ENCODE results near the gene SALL2. TPM values are rescaled to one million over a fixed set of nuclear protein-coding genes. Genes with fewer than 3 reads are reported as not detected.

The SALL2 gene
- total RNA-seq, 1 donor from 2014 or later, result 4.9 TPM

DNA sequence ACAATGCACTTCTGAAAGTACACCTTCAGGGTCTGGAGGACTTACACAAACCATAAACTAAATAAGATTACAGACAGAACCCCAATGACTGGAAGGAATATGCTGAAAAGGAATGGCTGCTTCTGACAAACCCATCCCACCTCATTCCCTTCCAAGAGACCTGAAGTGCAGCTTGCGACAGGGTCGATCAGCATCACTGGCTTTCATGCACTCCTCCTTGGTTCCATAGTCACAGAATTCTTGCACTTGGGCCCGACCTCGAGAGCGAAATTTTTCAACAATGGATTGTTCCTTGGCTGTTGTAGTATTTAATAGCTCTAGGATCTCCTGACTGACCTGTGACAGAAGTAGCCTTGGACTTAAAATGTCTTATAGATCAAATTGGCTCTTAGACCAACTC lies 24.6 kb downstream of the SALL2 start:
- intact Hi-C loops (cut with DNase I), result no loop called here
- no peak for DNase-seq (ENCODE audit: missing footprints)
- no peak for ATAC-seq

DNA sequence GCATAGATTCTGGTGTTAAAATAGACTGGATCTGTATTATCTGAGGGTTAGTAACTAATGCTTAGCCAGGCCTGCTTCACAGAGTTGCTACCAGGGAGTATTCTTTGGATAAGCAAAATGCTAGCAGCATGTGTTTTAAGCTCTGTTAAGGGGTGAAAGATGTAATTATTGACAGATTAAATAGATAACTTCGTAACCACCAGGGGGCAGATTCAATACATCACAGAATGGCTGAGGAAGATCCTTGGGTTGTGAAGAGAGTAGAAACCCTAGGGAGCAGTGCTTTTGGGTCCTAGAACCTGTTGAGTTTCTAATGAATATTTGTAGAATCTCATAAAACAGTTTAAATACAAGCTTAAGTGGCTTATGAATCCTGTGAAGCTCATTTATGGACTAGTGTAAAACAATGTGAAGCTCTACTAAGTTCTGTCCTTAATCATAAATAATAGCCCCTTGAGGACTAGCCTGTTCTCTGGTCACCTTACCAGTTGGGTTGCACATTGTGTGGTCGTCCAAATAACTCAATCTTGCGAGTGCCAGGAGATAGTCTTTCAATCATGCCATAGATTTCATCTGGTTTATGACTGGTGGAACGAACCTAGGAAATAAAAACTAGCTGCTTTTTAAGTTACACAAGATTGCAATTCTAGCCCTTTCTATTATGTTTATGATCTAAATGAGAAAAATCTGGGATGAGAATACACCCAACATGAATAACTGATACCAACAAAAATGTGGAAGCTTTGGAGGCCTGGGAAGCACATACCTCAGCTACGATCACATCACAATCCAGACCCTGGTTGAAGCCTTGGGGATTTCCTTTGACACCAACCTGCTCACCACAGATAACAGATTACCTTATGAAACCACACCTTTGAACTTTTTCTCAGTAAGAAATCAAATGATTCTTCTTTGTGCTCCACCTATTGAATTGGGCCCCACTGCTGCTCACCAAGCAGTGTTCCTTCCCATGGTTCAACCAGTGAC lies 27.3 kb downstream of the SALL2 start:
- no peak for DNase-seq (ENCODE audit: missing footprints)
- no peak for ATAC-seq
- intact Hi-C loops (cut with DNase I), result no loop called here

DNA sequence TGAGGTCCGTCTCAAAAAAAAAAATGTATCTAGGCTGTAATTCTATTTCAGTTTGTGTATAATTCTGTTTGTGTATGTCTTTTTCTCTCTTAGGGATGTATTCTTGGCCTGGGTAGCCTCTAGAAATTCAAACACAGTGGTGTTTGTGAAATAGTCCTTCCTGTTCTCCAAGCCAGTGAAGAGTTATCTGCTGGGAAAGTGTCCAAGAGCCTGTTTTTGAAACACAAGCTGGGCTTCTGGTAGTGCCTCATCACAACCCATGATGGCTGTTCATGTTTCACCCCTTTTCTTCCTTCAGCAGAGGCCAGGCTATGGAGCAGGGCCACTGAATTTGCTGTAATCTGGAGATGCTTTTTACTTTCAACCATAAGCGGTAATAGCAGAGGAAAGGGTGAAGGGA lies 29.7 kb downstream of the SALL2 start:
- intact Hi-C loops (cut with DNase I), result no loop called here
- ATAC-seq, result no peak
- DNase-seq (ENCODE audit: missing footprints), result no peak

DNA sequence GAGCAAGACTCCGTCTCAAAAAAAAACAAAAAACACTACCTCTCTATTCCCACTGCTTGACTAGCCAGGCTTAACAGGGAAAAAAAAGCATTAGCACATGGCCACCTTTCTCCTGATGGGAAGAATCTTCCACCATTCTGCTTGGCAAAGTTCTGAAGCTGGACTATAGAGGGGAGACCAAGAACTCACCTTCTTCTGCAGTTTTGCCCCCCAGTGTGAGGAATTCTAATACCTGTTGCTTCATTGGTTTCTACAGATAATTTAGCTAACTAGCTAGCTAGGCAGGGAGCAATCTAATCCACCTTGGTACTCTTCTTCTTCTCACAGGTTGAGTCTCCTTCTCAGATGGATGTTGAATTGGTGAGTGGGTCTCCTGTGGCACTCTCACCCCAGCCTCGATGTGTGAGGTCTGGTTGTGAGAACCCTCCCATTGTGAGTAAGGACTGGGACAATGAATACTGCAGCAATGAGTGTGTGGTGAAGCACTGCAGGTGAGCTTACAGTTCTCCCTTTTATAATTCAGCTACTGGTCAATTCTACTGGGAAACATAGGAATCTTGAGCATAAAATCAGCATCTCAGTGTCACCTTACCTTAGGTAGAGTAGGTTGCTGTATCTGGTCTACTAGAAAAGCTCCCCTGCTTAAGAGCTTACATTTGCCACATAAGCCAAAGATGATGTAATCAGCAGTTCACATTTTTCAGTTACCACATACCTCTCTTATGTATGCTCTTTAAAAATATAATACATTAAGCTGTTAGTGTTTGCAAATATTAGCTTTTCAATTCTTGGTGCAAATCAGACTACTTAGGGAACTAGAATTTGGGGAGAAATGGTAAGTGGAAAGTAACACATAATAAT lies 31.0 kb downstream of the SALL2 start:
- ATAC-seq (no peak), DNase-seq (ENCODE audit: missing footprints) (no peak)
- intact Hi-C loops (cut with DNase I), result no loop called here

DNA sequence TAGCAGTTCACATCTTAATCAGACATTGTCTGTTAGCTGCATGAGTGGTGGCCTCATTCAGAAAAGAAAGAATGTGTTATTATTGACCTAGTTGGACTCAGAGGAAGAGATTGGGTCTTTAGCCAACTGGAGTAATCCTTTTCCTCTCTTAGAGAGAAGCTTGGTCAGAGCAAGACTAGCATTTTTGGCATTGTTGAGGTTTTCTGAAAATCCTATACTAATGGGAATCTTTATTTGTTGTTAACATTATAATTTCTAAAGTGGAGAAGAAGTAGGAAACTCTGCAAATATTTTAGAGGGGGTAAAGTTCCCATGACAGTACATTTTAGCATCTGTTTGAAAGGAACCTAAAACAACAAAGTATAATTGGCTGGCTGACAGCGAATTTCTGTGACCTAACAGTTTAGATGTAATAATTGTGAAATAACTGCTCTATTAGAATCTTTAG lies 39.5 kb downstream of the SALL2 start:
- DNase-seq (ENCODE audit: missing footprints), result no peak
- ATAC-seq, result no peak
- intact Hi-C loops (cut with DNase I), result no loop called here

DNA sequence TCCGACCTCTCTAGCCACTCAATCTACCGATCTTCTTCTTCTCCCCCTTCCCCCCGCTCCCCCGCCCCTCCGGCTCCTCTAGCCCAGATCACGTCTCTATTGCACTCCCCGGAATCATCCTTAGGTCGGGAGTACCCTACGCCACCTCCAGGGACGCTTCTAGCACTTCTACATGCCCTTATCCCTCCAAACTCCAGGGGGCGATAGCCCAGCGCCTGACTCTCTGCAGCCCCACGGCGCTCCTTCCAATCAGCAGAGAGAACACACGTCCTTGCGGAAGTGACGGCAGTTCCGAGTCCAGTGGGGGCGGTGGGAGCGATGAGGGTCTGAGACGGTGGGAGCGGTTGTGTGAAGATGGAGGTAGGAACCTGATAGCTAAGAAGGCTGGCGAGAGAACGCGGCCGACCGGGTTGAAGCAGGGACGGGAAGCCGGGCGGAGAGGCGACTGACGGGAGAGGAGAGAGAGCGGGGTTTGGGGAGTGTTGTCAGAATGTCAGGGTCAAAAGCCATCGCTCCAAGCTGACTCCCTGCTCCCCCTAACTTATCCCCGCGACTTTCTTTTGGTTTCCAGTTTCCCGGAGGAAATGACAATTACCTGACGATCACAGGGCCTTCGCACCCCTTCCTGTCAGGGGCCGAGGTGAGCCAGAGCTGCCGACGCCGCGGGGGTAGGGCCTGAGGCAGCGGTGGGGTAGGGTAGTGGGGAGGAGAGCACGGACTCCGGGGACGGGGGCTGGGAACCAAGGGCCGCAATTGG lies 49.0 kb downstream of the SALL2 start, which contains the start of the genes RAB2B and TOX4:
Gene RAB2B, minus strand, starts transcription at position 35 of the 757 bp plus-strand sequence. CDS start 87 bp downstream, outside the sequence.
Gene TOX4, plus strand, starts transcription at position 271 of the 757 bp plus-strand sequence. Its CDS starts 84 bp downstream, at position 355.
- DNase-seq (ENCODE audit: missing footprints) (peak; percentile 96), ATAC-seq (peak; percentile 100)
- intact Hi-C loops (cut with DNase I), result loop anchor here (1.0 to 2.0 kb wide), 3 partner anchors 21 to 92 kb away; partner anchors contain the start of genes CHD8, METTL3 and SUPT16H

DNA sequence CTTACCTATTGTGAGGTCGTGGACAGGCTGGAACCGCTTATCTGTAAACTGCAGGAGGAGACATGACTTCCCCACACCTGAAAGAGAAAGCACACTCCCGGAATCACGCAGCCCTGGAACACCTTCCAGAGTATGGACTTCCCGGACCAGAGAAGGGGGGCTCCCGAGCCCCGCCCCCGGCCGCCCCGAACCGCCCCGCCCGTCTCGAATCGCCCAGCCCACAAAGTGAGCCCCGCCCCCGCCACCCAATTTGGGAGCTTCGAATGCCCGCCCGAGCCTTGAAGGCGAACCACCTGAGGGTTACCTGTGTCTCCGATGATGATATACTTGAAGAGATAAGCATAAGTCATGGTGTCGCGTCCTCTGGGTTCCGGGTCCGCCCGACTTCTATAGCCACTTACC lies 49.6 kb downstream of the SALL2 start:
- DNase-seq (ENCODE audit: missing footprints) (no peak), ATAC-seq (peak; percentile 87)
- intact Hi-C loops (cut with DNase I), result loop anchor here (1.0 to 2.0 kb wide), 2 partner anchors 20 to 92 kb away; partner anchors contain the start of genes CHD8 and SUPT16H

DNA sequence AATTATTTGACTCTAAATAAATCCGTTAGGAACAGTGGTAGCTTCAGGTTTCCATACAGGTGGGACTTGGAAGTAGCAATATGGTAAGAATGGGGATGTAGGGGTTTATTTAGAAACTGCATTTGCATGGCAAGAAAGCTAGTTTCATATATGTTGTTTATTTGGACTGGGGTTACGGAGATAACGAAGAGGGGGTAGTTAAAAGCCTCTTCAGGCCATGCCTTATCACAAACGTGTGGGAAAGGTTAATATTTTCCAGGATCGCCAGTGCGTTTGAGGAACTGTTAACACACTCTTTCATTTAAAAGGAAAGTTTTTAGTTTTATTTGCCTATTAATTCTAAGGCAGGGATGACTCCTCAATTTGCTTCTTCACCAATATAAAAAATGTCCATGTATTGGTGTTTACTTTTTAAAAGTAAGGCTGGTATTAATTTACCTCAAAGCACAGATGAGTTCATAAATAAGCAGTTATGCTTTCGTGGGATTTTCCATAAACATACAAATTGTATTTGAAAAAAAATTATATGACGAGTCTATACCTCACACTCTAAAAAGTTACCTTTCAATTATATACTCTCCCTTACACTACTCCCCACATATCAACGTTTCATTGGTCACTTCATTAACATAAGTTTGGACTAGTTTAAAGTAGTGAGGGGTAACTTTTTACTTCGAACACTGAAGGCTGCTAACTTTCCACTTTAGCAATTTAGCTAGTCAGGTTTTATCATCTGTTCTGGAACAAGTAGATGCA lies 50.2 kb downstream of the SALL2 start:
- DNase-seq (ENCODE audit: missing footprints) (no peak), ATAC-seq (no peak)
- intact Hi-C loops (cut with DNase I), result loop anchor here (1.0 to 2.0 kb wide), 2 partner anchors 20 to 91 kb away; partner anchors contain the start of genes CHD8 and SUPT16H

Other genes starting within 250 kb of the SALL2 start
- 0.60 TPM for gene RPGRIP1, start 246.3 kb downstream of the SALL2 start, total RNA-seq
- 26.0 TPM for gene SUPT16H, start 142.3 kb downstream of the SALL2 start, total RNA-seq
- 27.0 TPM for gene CHD8, start 70.2 kb downstream of the SALL2 start, total RNA-seq
- 15.1 TPM for gene RAB2B, start 49.4 kb downstream of the SALL2 start, total RNA-seq
- gene TOX4, start 49.2 kb downstream of the SALL2 start, total RNA-seq, result 86.5 TPM
- 24.9 TPM for gene METTL3, start 15.0 kb downstream of the SALL2 start, total RNA-seq
- not detected for gene OR10G3, start 53.7 kb upstream of the SALL2 start, total RNA-seq
- gene OR10G2, start 108.6 kb upstream of the SALL2 start, total RNA-seq, result not detected
- gene OR4E2, start 127.5 kb upstream of the SALL2 start, total RNA-seq, result not detected
- not detected for gene OR4E1, start 147.5 kb upstream of the SALL2 start, total RNA-seq